Endothelial cell of umbilical vein (primary cell): Measurements from ENCODE around the gene TTC33. TPM values are rescaled to one million over a fixed set of nuclear protein-coding genes. Genes with fewer than 3 reads are reported as not detected.

Experiments
- BruUV-seq: library from RNA; stranded (reverse); fragments of 400-500 nt; replicated peaks from 2 replicates; lab custom pipeline; 2021; lab: Mats Ljungman, UMichigan
- CTCF ChIA-PET: fragments of 300-600, 350-600 bp; sonication (Branson Sonifier 250); formaldehyde crosslinking; loops from one replicate; lab custom pipeline; 2021; ENCODE audit warnings: antibody characterized with exemption, inconsistent platforms; lab: Charles Lee
- POLR2A ChIA-PET: fragments of 300-600, 350-600 bp; sonication (Branson Sonifier 250); formaldehyde crosslinking; loops from one replicate; lab custom pipeline; 2021; ENCODE audit warnings: antibody characterized with exemption, inconsistent platforms; lab: Charles Lee
- DNase-seq: peaks from one replicate; pipeline ENCODE4 v3.0.0-alpha.2; 2011; ENCODE audit warnings: low read depth, low spot score
- FAIRE-seq: peaks from 2 replicates; lab custom pipeline; 2011; peaks lifted over from hg19 to GRCh38; lab: Jason Lieb, UNC
- H2AFZ ChIP-seq: 2 replicates; pipeline ENCODE4 v1.6.0; 2012; ENCODE audit warnings: low read depth, low read length, control low read depth, inconsistent platforms
- H3K27ac ChIP-seq: 2 replicates; pipeline ENCODE4 v1.5.1; 2011; ENCODE audit warnings: low read depth, mild to moderate bottlenecking, control low read depth, low read length, moderate library complexity; ENCODE audit not compliant: insufficient read depth
- H3K27me3 ChIP-seq, 2 experiments: 2 replicates each; pipeline versions ENCODE4 v1.6.0 to v1.6.1; 2011; ENCODE audit warnings: low read length in 2 of 2, mixed read lengths in 1 of 2; ENCODE audit not compliant: control insufficient read depth in 2 of 2, insufficient read depth in 2 of 2
- H3K36me3 ChIP-seq, 2 experiments: 2 replicates in 1 of 2; 3 replicates in 1 of 2; pipeline ENCODE4 v1.5.1; 2011; ENCODE audit warnings: low read length in 2 of 2, mild to moderate bottlenecking in 1 of 2, moderate library complexity in 1 of 2; ENCODE audit not compliant: control insufficient read depth in 2 of 2, insufficient read depth in 2 of 2; ENCODE audit errors: extremely low read depth in 1 of 2
- H3K4me1 ChIP-seq: 3 replicates; pipeline ENCODE4 v1.5.1; 2011; ENCODE audit warnings: mild to moderate bottlenecking, low read length; ENCODE audit not compliant: control insufficient read depth, insufficient read depth; ENCODE audit errors: extremely low read depth
- H3K4me2 ChIP-seq: 2 replicates; pipeline ENCODE4 v1.6.1; 2011; ENCODE audit warnings: low read length, control low read depth, mixed read lengths; ENCODE audit not compliant: insufficient read depth
- H3K4me3 ChIP-seq, 3 experiments: fragments of 200-600 bp in 1 of 3; sonication (generic), shearing (Covaris generic) in 1 of 3; replicated peaks in 1 of 3; 2 replicates each; pipeline ENCODE4 v1.5.1; 2011 to 2016; ENCODE audit warnings: control low read depth in 3 of 3, low read length in 3 of 3, mild to moderate bottlenecking in 2 of 3, inconsistent platforms in 1 of 3, low read depth in 1 of 3, moderate library complexity in 1 of 3; ENCODE audit not compliant: insufficient read depth in 1 of 3
- H3K79me2 ChIP-seq: 2 replicates; pipeline ENCODE4 v1.6.0; 2012; ENCODE audit warnings: low read length, inconsistent platforms; ENCODE audit not compliant: control insufficient read depth, insufficient read depth
- H3K9ac ChIP-seq: replicated peaks from 2 replicates; pipeline ENCODE3; 2011; ENCODE audit warnings: low read length, control low read depth; ENCODE audit not compliant: insufficient read depth; ENCODE audit errors: extremely low read depth
- H3K9me1 ChIP-seq: replicated peaks from 3 replicates; pipeline ENCODE4 v1.6.0; 2011; ENCODE audit warnings: mild to moderate bottlenecking, low read length; ENCODE audit not compliant: control insufficient read depth, insufficient read depth; ENCODE audit errors: extremely low read depth
- H3K9me3 ChIP-seq: replicated peaks from 2 replicates; pipeline ENCODE4 v1.5.1; 2012; ENCODE audit warnings: low read length, inconsistent platforms; ENCODE audit not compliant: control insufficient read depth, insufficient read depth
- H4K20me1 ChIP-seq: replicated peaks from 2 replicates; pipeline ENCODE3; 2011; ENCODE audit warnings: mild to moderate bottlenecking, low read length; ENCODE audit not compliant: control insufficient read depth, insufficient read depth; ENCODE audit errors: extremely low read depth
- CTCF ChIP-seq, 2 donors: IDR thresholded peaks; 1 replicate in 1 of 2; 2 replicates in 1 of 2; pipeline ENCODE4 v1.5.1; 2011; ENCODE audit warnings: low read length in 2 of 2, mild to moderate bottlenecking in 2 of 2, moderate library complexity in 2 of 2, control low read depth in 1 of 2, inconsistent platforms in 1 of 2, low read depth in 1 of 2; ENCODE audit not compliant: insufficient read depth in 1 of 2; ENCODE audit errors: extremely low read depth in 1 of 2
- EZH2 ChIP-seq: IDR thresholded peaks from 2 replicates; pipeline ENCODE4 v1.6.1; 2012; ENCODE audit warnings: borderline replicate concordance, low read depth, mild to moderate bottlenecking, moderate library complexity, low read length, inconsistent platforms; ENCODE audit not compliant: severe bottlenecking
- FOS ChIP-seq: IDR thresholded peaks from 2 replicates; pipeline ENCODE4 v1.6.1; 2011; ENCODE audit warnings: mild to moderate bottlenecking, low read length, moderate library complexity, borderline replicate concordance; ENCODE audit not compliant: insufficient read depth
- GATA2 ChIP-seq: IDR thresholded peaks from 2 replicates; pipeline ENCODE4 v1.7.0; 2011; ENCODE audit warnings: low read depth, mild to moderate bottlenecking, moderate library complexity, mixed read lengths, low read length; ENCODE audit not compliant: insufficient read length, insufficient read depth
- JUN ChIP-seq: IDR thresholded peaks from 2 replicates; pipeline ENCODE4 v1.6.1; 2011; ENCODE audit warnings: borderline replicate concordance, low read depth; ENCODE audit not compliant: insufficient read length, insufficient read depth
- MAX ChIP-seq: IDR thresholded peaks from 2 replicates; pipeline ENCODE4 v1.6.1; 2011; ENCODE audit not compliant: insufficient read depth, insufficient read length
- MYC ChIP-seq: IDR thresholded peaks from one replicate; pipeline ENCODE4 v1.6.1; 2011; ENCODE audit warnings: mild to moderate bottlenecking, low read depth, low read length
- POLR2A ChIP-seq: IDR thresholded peaks from 2 replicates; pipeline ENCODE4 v1.6.1; 2012; ENCODE audit warnings: low read depth, mild to moderate bottlenecking, control low read depth, low read length
- POLR2AphosphoS5 ChIP-seq: IDR thresholded peaks from 2 replicates; pipeline ENCODE4 v1.6.1; 2012; ENCODE audit warnings: low read depth, mild to moderate bottlenecking, control low read depth, low read length, moderate library complexity; ENCODE audit not compliant: insufficient read depth
- dilution Hi-C: fragments of 300-500 bp; cut with MboI; formaldehyde crosslinking; loops from one replicate; pipeline ENCODE4 v1.15.0; 2019; ENCODE audit warnings: low sequenced_read_pairs; ENCODE audit not compliant: extremely low pct_ligation_motif_present
- intact Hi-C: fragments of 100-400 bp; cut with micrococcal nuclease; formaldehyde crosslinking; loops from one replicate; pipeline ENCODE4 v1.10.0; 2022
- polyA plus RNA-seq, 4 experiments: library from polyadenylated mRNA; depleted of rRNA in 3 of 4; stranded (reverse) in 3 of 4; unstranded in 1 of 4; fragments of >200 nt; gene quantifications; 2 replicates each; pipeline versions ENCODE4 v1.2.1 to v1.2.3, GENCODE V29; 2011 to 2012; ENCODE audit warnings: missing spikeins in 1 of 4
- total RNA-seq: library from RNA; stranded (reverse); gene quantifications from 2 replicates; pipeline ENCODE4 v1.2.3, GENCODE V29; 2021

The TTC33 gene
- total and polyA plus RNA-seq, 2 donors (not counting 3 experiments of a cell fraction or from before 2014, with no cell fraction given): 2.2 to 11.7 TPM

- dilution Hi-C loops (no loop called here), intact Hi-C loops (no loop called here)
Measured at GRCh38 chr5:40627706-40628105, 128.1 kb downstream of the TTC33 start.

GRCh38 chr5:40626801-40627200 lies 129.0 kb downstream of the TTC33 start:
- ChIA-PET CTCF (no interaction called here), POLR2A (no interaction called here)
- FAIRE-seq: no peak

More at GRCh38 chr5:40627706-40628105, 128.1 kb downstream of the TTC33 start:
- Histone ChIP-seq H3K9me3 (no peaks in the 10 kb centered on the region), H3K9me1 (no peaks in the 10 kb centered on the region), H3K4me3 (no peak overlapping the region), H3K27me3 (no peaks in the 10 kb centered on the region), H4K20me1 (no peaks in the 10 kb centered on the region), H3K4me1 (no peaks in the 10 kb centered on the region), H3K36me3 (no peaks in the 10 kb centered on the region), H3K27ac (no peak overlapping the region), H3K4me2 (no peak overlapping the region), H3K79me2 (no peaks in the 10 kb centered on the region), H3K9ac (no peak overlapping the region), H2AFZ (no peak overlapping the region)
- DNase-seq (no peak), FAIRE-seq (no peak)
- TF ChIP-seq POLR2AphosphoS5: no peak
- TF ChIP-seq EZH2: no peak
- TF ChIP-seq GATA2: no peak
- TF ChIP-seq FOS: no peak
- no peak for TF ChIP-seq POLR2A
- TF ChIP-seq MAX: no peak
- CTCF ChIA-PET: interaction anchor here (1.0 to 1.1 kb wide), 2 partner anchors 13 to 49 kb away, joined by 3 read pairs; no protein-coding TSS in a partner anchor
- POLR2A ChIA-PET: no interaction called here
- BruUV-seq: no TSS peak

More at GRCh38 chr5:40626801-40627200, 129.0 kb downstream of the TTC33 start:
- Histone ChIP-seq H3K9me1 (no peaks in the 10 kb centered on the region), H3K9me3 (no peaks in the 10 kb centered on the region), H3K9ac (no peak overlapping the region), H3K4me3 (no peak overlapping the region), H3K4me2 (no peak overlapping the region), H4K20me1 (no peaks in the 10 kb centered on the region), H3K36me3 (no peaks in the 10 kb centered on the region), H3K79me2 (no peaks in the 10 kb centered on the region), H3K27ac (no peak overlapping the region), H3K4me1 (no peaks in the 10 kb centered on the region), H2AFZ (no peak overlapping the region), H3K27me3 (no peaks in the 10 kb centered on the region)
- DNase-seq: no peak
- no TSS peak for BruUV-seq
- dilution Hi-C loops (no loop called here), intact Hi-C loops (no loop called here)
- TF ChIP-seq EZH2: no peak
- no peak for TF ChIP-seq FOS
- no peak for TF ChIP-seq POLR2AphosphoS5
- no peak for TF ChIP-seq JUN
- no peak for TF ChIP-seq CTCF (IDR thresholded peaks at IDR 0.05; ENCODE audit: extremely low read depth in 1 of 2, insufficient read depth in 1 of 2, low read depth in 1 of 2, low read length in 2 of 2)
- TF ChIP-seq GATA2: no peak
- no peak for TF ChIP-seq MYC
- no peak for TF ChIP-seq POLR2A
- TF ChIP-seq MAX: no peak
